Activated CD4-positive, alpha-beta T cell treated with anti-CD3 and anti-CD28 coated beads for 36 hours (primary cell): ENCODE measurements around the gene SYPL2. TPM values are rescaled to one million over a fixed set of nuclear protein-coding genes. Genes with fewer than 3 reads are reported as not detected.

Experiments used
- ATAC-seq: fragments of 200-7000 bp; cut with Tn5 transposase; one replicate; pipeline ENCODE4 v1.10.0; 2021; ENCODE audit warnings: mild to moderate bottlenecking, moderate library complexity
- CTCF ChIA-PET: fragments of 350-600 bp; sonication (Branson Sonifier 250); formaldehyde crosslinking; loops from one replicate; lab custom pipeline; 2021; ENCODE audit warnings: antibody characterized with exemption; lab: Charles Lee
- POLR2A ChIA-PET: fragments of 350-600 bp; sonication (Branson Sonifier 250); formaldehyde crosslinking; loops from one replicate; lab custom pipeline; 2021; ENCODE audit warnings: antibody characterized with exemption, inconsistent platforms; lab: Charles Lee
- DNase-seq: peaks from one replicate; pipeline ENCODE4 v3.0.0-alpha.2; 2020
- H3K27ac Mint-ChIP-seq: one replicate; pipeline ENCODE4 v1.8.0; 2021; ENCODE audit warnings: mixed read lengths
- H3K27me3 Mint-ChIP-seq: one replicate; pipeline ENCODE4 v1.8.0; 2021; ENCODE audit warnings: mixed read lengths
- H3K36me3 Mint-ChIP-seq: one replicate; pipeline ENCODE4 v1.8.0; 2021; ENCODE audit warnings: low read depth, mixed read lengths
- H3K4me1 Mint-ChIP-seq: one replicate; pipeline ENCODE4 v1.8.0; 2021; ENCODE audit warnings: mixed read lengths
- H3K4me3 Mint-ChIP-seq: one replicate; pipeline ENCODE4 v1.8.0; 2021; ENCODE audit warnings: mild to moderate bottlenecking, moderate library complexity, mixed read lengths
- H3K9me3 Mint-ChIP-seq: one replicate; pipeline ENCODE4 v1.8.0; 2021; ENCODE audit warnings: low read depth, mixed read lengths
- intact Hi-C, 2 experiments: fragments of 100-400 bp; cut with DNase I in 1 of 2; cut with micrococcal nuclease in 1 of 2; formaldehyde crosslinking; loops; one replicate each; pipeline versions ENCODE4 v1.14.2 to v1.15.1; 2022 to 2024; cut with DNase I, micrococcal nuclease
- total RNA-seq, 2 experiments: library from RNA; stranded (reverse); gene quantifications; one replicate each; pipeline ENCODE4 v1.2.3, GENCODE V29; 2021

The SYPL2 gene
- total RNA-seq, 2 experiments from 2014 or later: 0.05 TPM; not detected in 1

DNA sequence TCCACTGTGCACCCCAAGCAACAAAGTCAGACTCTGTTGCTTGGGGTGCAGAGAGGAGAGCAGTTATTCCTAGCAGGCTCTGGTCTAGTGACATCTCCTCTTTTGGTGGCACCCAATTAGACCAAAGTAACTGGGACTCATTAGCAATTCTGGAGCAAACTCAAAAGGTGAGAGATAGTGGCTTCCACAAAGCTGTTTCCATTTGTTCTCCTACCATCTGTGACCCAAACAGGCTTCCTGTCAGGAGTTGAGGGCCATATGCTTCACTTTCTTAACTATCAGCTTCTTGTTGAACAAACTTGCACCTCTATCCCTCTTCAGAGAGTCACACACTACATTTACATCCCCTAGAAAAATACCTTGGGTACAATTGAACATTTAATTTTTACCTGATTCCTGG lies 15.9 kb downstream of the SYPL2 start:
- POLR2A ChIA-PET: interaction anchor here (1.1 kb wide), 1 partner anchor 54 kb away, joined by 3 read pairs; no protein-coding TSS in a partner anchor
- no peak overlapping the region for H3K4me3 Mint-ChIP-seq
- no peaks in the 10 kb centered on the region for H3K9me3 Mint-ChIP-seq
- peaks cover 2% of the 10 kb centered on the region for H3K27me3 Mint-ChIP-seq
- DNase-seq (no peak), ATAC-seq (no peak)
- intact Hi-C loops: loop anchor here (2.0 to 5.0 kb wide), 5 partner anchors 140 to 735 kb away; partner anchors contain the start of genes STXBP3 (in 1 of the 2), TMEM167B (in 1 of the 2) and WDR47 (in 1 of the 2)
- no peak overlapping the region for H3K27ac Mint-ChIP-seq
- H3K36me3 Mint-ChIP-seq: peaks cover 6% of the 10 kb centered on the region
- peaks cover 33% of the 10 kb centered on the region for H3K4me1 Mint-ChIP-seq
- CTCF ChIA-PET: interaction anchor here (1.1 to 2.9 kb wide), 7 partner anchors 8 to 82 kb away, joined by 4 to 26 read pairs (median 7); partner anchors contain the start of gene CYB561D1

- Mint-ChIP-seq H3K4me3 (peak overlapping the region; percentile 88), H3K27me3 (peaks cover 2% of the 10 kb centered on the region), H3K9me3 (no peaks in the 10 kb centered on the region), H3K27ac (peak overlapping the region; percentile 89), H3K4me1 (peaks cover 33% of the 10 kb centered on the region), H3K36me3 (peaks cover 9% of the 10 kb centered on the region)
- CTCF ChIA-PET: interaction anchor here (0.5 to 3.6 kb wide), 21 partner anchors 7 to 1299 kb away, joined by 3 to 26 read pairs (median 4); partner anchors contain the start of gene CYB561D1
- POLR2A ChIA-PET: interaction anchor here (0.6 to 1.7 kb wide), 6 partner anchors 10 to 200 kb away, joined by 3 to 8 read pairs (median 3); partner anchors contain the start of genes CYB561D1 and PSRC1
- peak; percentile 60 for DNase-seq
- peak; percentile 47 for ATAC-seq
- intact Hi-C loops: loop anchor here (1.0 to 5.0 kb wide), 12 partner anchors 11 to 856 kb away; partner anchors contain the start of genes PSMA5 (in 2 of the 2), AHCYL1 (in 1 of the 2), AMIGO1 (in 1 of the 2) and CYB561D1 (in 1 of the 2)
Observed at GRCh38 chr1:109482791-109483671, 16.7 kb downstream of the SYPL2 start.

DNA sequence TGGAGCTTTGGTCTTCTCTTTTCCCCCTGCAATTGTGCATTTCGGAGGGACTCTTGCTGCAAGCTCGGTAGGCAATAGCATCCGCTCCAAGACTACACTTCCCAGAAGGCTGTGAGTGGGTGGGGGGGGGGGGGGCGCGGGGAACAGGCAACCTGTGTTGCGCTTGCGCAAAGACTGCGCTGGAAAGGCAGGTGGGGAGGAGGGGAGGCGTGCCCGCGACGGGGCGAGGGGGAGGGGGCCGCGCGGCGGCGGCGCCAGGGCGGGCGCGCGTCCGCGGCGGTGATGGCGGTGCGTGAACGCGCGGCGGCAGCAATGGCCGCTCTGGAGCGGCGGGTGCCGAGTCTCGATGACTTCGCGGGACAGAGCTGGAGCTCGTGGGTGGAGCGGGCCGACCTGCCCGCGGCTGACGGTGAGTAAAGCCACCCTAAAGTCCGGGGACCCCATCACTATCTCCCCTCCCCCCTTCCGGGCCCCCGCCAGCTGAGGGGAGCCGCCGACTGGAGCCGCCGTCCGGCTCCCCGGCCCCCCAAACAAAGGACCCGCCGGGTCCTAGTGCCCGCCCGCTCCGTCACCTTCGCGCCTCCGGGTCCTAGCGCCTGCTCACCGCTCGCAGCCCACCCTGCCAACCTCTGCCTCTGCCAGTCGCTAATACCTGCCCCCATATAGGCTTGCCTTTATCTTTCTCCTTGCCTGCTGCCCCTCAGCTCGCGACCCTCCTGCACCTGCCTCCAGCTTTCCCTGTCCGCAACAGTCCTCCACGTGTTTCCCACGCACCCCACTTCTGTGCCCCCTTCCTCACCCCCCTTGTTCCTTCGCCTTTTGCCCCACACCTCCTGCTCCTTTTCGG lies 17.5 kb downstream of the SYPL2 start, which contains the start of gene ATXN7L2:
ATXN7L2 (plus strand) TSS at position 234 of the 847 bp plus-strand sequence; CDS start at position 283, 49 bp downstream.
- peak; percentile 96 for DNase-seq
- H3K27me3 Mint-ChIP-seq: no peaks in the 10 kb centered on the region
- peaks cover 9% of the 10 kb centered on the region for H3K36me3 Mint-ChIP-seq
- ATAC-seq: peak; percentile 79
- peak within 1 kb of the TSS; percentile 88 for H3K4me3 Mint-ChIP-seq
- ChIA-PET POLR2A (interaction anchor here (0.6 to 1.7 kb wide), 5 partner anchors 9 to 201 kb away, joined by 3 to 8 read pairs (median 3); partner anchors contain the start of genes CYB561D1 and PSRC1), CTCF (interaction anchor here (0.5 to 3.6 kb wide), 18 partner anchors 9 to 1298 kb away, joined by 3 to 26 read pairs (median 4); partner anchors contain the start of gene CYB561D1)
- peak within 1 kb of the TSS; percentile 96 for H3K27ac Mint-ChIP-seq
- intact Hi-C loops: loop anchor here (1.0 to 5.0 kb wide), 14 partner anchors 10 to 855 kb away; partner anchors contain the start of genes PSMA5 (in 2 of the 2), AHCYL1 (in 1 of the 2), AMIGO1 (in 1 of the 2) and CELSR2 (in 1 of the 2)
- H3K9me3 Mint-ChIP-seq: no peaks in the 10 kb centered on the region
- peaks cover 33% of the 10 kb centered on the region for H3K4me1 Mint-ChIP-seq

DNA sequence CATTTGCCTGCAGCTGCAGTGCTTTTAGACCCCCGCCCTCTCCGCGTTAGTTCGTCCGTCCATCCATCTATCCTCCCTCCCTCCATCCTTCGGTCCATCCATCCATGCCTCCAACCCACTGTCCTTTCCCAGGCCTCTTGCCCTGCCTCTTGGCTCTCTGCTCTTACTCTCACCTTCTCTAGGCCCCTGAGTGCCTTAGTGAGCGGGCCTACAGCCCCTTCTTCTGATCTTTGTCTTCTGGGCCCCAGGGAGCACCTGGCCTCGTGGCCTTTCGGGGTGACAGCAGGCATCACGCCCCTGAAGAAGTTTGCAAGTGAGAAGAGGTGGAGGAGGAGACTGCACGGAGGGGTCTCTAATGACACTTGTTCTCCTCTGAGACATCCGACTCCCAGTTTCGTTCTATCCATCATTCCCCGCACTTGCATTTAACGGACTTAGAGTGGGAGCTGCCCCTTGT lies 18.2 kb downstream of the SYPL2 start:
- H3K4me1 Mint-ChIP-seq: peaks cover 33% of the 10 kb centered on the region
- peak; percentile 40 for DNase-seq
- peak overlapping the region; percentile 96 for H3K27ac Mint-ChIP-seq
- peak overlapping the region; percentile 88 for H3K4me3 Mint-ChIP-seq
- ATAC-seq: no peak
- H3K9me3 Mint-ChIP-seq: no peaks in the 10 kb centered on the region
- CTCF ChIA-PET: interaction anchor here (0.7 to 3.6 kb wide), 7 partner anchors 9 to 50 kb away, joined by 4 to 26 read pairs (median 13); partner anchors contain the start of gene CYB561D1
- peaks cover 9% of the 10 kb centered on the region for H3K36me3 Mint-ChIP-seq
- H3K27me3 Mint-ChIP-seq: no peaks in the 10 kb centered on the region
- POLR2A ChIA-PET: interaction anchor here (1.4 to 1.7 kb wide), 2 partner anchors 9 to 59 kb away, joined by 4 to 8 read pairs; partner anchors contain the start of gene CYB561D1
- intact Hi-C loops: loop anchor here (1.0 to 5.0 kb wide), 6 partner anchors 136 to 737 kb away; partner anchors contain the start of genes CELSR2 (in 1 of the 2), STXBP3 (in 1 of the 2), TMEM167B (in 1 of the 2) and WDR47 (in 1 of the 2)

- Mint-ChIP-seq H3K4me3 (peak overlapping the region; percentile 88), H3K36me3 (peaks cover 11% of the 10 kb centered on the region), H3K27ac (peak overlapping the region; percentile 96), H3K27me3 (no peaks in the 10 kb centered on the region), H3K9me3 (no peaks in the 10 kb centered on the region), H3K4me1 (peaks cover 33% of the 10 kb centered on the region)
- ATAC-seq: no peak
- CTCF ChIA-PET: interaction anchor here (0.6 to 3.6 kb wide), 7 partner anchors 9 to 49 kb away, joined by 4 to 16 read pairs (median 8); partner anchors contain the start of gene CYB561D1
- intact Hi-C loops: loop anchor here in 1 of 2 experiments (2.0 kb wide), 1 partner anchor 136 kb away; no protein-coding TSS in a partner anchor
- POLR2A ChIA-PET: no interaction called here
- peak; percentile 25 for DNase-seq
Observed at GRCh38 chr1:109485001-109485400, 18.7 kb downstream of the SYPL2 start.

GRCh38 chr1:109487261-109487660 lies 20.9 kb downstream of the SYPL2 start:
- POLR2A ChIA-PET: no interaction called here
- intact Hi-C loops: no loop called here

DNA sequence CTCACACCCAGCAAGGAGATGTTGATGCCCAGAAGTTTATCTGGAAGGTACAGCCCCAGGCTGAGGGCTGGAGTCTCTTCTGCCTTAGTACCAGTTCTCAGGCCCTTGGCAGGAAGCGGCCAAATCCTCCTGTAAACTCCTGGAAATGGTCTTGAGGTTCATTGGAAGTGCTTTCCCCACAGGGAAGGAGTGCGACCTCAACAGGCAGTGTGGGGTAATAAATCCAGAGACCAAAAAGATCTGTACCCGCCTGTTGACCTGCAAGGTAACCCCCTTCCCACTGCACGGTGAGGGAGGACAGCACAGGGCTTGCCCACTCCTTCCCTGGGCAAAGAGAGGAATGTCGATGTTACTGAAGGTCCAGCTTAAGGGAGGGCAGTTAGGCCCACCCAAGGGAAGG lies 21.9 kb downstream of the SYPL2 start:
- Mint-ChIP-seq H3K36me3 (peaks cover 15% of the 10 kb centered on the region), H3K4me3 (no peak overlapping the region), H3K27me3 (no peaks in the 10 kb centered on the region), H3K9me3 (no peaks in the 10 kb centered on the region), H3K4me1 (peaks cover 27% of the 10 kb centered on the region), H3K27ac (no peak overlapping the region)
- ChIA-PET POLR2A (interaction anchor here (0.5 kb wide), 1 partner anchor 67 kb away, joined by 5 read pairs; no protein-coding TSS in a partner anchor), CTCF (interaction anchor here (0.6 to 26.9 kb wide), 4 partner anchors 44 to 629 kb away, joined by 3 to 864 read pairs (median 3); partner anchors contain the start of gene GPR61)
- no peak for DNase-seq
- intact Hi-C loops: no loop called here
- ATAC-seq: no peak

More at GRCh38 chr1:109487261-109487660, 20.9 kb downstream of the SYPL2 start:
- H3K27me3 Mint-ChIP-seq: no peaks in the 10 kb centered on the region
- no peaks in the 10 kb centered on the region for H3K9me3 Mint-ChIP-seq
- ATAC-seq (no peak), DNase-seq (no peak)
- CTCF ChIA-PET: interaction anchor here (0.7 to 26.9 kb wide), 4 partner anchors 16 to 388 kb away, joined by 3 to 864 read pairs (median 10); partner anchors contain the start of gene GPR61
- peaks cover 31% of the 10 kb centered on the region for H3K4me1 Mint-ChIP-seq
- no peak overlapping the region for H3K27ac Mint-ChIP-seq
- H3K36me3 Mint-ChIP-seq: peaks cover 13% of the 10 kb centered on the region
- no peak overlapping the region for H3K4me3 Mint-ChIP-seq

- H3K36me3 Mint-ChIP-seq: peaks cover 15% of the 10 kb centered on the region
- H3K4me1 Mint-ChIP-seq: peaks cover 28% of the 10 kb centered on the region
- POLR2A ChIA-PET: interaction anchor here (0.5 kb wide), 1 partner anchor 68 kb away, joined by 5 read pairs; no protein-coding TSS in a partner anchor
- intact Hi-C loops: no loop called here
- no peaks in the 10 kb centered on the region for H3K27me3 Mint-ChIP-seq
- no peak overlapping the region for H3K4me3 Mint-ChIP-seq
- no peak overlapping the region for H3K27ac Mint-ChIP-seq
- CTCF ChIA-PET: interaction anchor here (0.7 to 26.9 kb wide), 2 partner anchors 43 to 629 kb away, joined by 3 to 864 read pairs; partner anchors contain the start of gene GPR61
- no peak for DNase-seq
- ATAC-seq: no peak
- no peaks in the 10 kb centered on the region for H3K9me3 Mint-ChIP-seq
Observed at GRCh38 chr1:109488696-109489095, 22.4 kb downstream of the SYPL2 start.

GRCh38 chr1:109490029-109490933 lies 23.9 kb downstream of the SYPL2 start:
- Mint-ChIP-seq H3K9me3 (no peaks in the 10 kb centered on the region), H3K4me3 (no peak overlapping the region), H3K27me3 (no peaks in the 10 kb centered on the region), H3K36me3 (peaks cover 15% of the 10 kb centered on the region), H3K27ac (no peak overlapping the region), H3K4me1 (peaks cover 26% of the 10 kb centered on the region)
- ChIA-PET CTCF (interaction anchor here (0.6 to 26.9 kb wide), 17 partner anchors 8 to 974 kb away, joined by 3 to 864 read pairs (median 4); partner anchors contain the start of genes AMIGO1, GPR61 and PSMA5), POLR2A (interaction anchor here (1.2 kb wide), 1 partner anchor 39 kb away, joined by 4 read pairs; no protein-coding TSS in a partner anchor)
- ATAC-seq: peak; percentile 27
- intact Hi-C loops: loop anchor here (5.0 kb wide), 3 partner anchors 57 to 542 kb away; partner anchors contain the start of genes GNAI3 (in 1 of the 2), PSRC1 (in 1 of the 2) and STRIP1 (in 1 of the 2)
- DNase-seq: peak; percentile 81
